GM19455 (cell line): ENCODE measurements around the gene GXYLT2.

Experiments used
- ATAC-seq: cut with Tn5 transposase; IDR thresholded peaks from one replicate; pipeline ENCODE4 v1.9.1; 2021; ENCODE audit not compliant: unreplicated experiment

Gene GXYLT2

DNA sequence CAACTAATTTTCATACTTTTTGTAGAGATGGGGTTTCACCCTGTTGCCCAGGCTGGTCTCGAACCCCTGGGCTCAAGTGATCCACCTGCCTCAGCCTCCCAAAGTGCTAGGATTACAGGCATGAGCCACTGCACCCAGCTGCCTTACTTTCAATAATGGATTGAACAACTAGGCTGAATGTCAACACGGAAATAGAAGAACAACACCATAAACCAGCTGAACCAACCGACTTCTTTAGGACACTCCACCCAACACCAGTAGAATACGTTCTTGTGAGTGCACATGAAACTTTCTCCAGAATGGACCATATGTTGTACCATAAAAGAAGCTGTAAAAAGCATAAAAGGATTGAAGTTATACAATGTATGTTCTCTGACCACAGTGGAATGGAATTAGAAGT lies 42.9 kb downstream of the GXYLT2 start:
- no peak for ATAC-seq

DNA sequence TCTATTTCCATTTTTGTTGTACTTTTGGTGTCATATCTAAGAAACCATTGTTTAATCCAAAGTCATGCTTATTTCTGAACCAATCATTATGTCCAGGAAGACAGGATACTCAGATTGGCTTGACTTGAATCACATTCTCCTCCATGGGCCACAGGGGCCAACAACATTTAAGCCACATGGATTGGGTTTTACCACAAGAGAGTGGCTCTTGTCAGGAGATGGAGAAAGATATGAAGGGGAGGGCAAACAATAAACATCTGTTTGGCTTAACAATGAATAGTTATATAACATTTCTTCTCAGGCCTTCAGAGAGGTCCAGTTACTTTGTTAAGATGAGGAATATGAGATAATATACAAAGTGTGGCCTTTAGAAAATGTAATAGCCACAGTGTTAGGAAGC lies 44.6 kb downstream of the GXYLT2 start:
- no peak for ATAC-seq

DNA sequence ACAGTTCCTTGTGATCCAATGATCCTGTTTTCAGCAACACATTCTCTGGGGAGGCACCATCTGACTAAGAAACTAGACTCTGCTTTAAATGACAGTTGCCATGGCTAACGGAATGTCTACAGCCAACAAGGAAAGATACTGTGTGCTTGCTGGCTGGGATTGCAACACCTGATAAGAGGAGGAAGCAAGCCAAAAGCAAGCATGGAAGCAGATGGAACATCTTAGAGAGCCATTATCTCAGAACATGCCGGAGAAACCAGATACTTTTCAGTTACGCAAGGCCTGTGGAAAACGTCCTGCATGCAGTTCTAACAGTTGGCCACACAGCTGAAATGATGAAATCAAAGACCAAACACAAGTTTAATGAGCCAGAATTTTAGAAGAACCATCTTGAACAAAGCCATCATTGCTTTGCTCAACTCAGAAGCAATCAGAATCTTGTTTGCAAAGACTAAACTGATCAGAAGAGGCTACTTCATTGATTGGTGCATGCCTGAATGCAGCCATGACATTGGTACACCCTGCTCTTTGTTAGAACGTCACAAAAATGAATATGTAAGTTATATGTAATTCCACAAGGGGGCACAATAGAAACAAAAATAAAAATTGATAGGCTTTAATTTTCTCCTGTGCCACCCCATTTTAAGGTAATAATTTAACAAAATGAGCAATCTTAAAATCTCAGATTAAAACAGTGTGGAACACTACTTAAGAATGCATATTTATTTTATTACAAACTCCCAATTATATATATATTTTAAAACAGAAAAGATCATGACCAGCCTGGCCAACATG lies 50.8 kb downstream of the GXYLT2 start:
- peak; percentile 69 for ATAC-seq

DNA sequence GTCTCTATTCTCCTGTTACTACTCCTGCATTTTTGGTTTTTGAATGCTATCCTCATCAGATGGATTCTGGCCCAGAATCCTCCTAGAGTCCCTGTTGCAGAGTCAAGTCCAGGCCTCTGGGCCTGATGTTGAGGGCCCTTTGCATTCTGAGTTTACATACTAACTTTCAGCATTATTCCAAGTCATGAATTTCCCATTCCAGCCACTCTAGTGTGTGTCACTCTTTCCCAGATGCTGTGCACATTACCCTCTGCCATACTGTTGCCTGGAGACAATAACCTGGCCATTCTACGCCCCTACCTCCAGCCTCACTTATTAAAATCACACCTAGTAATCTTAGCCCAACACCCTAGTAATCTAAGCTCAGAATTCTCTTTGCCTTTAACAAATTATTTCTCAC lies 53.4 kb downstream of the GXYLT2 start:
- no peak for ATAC-seq

DNA sequence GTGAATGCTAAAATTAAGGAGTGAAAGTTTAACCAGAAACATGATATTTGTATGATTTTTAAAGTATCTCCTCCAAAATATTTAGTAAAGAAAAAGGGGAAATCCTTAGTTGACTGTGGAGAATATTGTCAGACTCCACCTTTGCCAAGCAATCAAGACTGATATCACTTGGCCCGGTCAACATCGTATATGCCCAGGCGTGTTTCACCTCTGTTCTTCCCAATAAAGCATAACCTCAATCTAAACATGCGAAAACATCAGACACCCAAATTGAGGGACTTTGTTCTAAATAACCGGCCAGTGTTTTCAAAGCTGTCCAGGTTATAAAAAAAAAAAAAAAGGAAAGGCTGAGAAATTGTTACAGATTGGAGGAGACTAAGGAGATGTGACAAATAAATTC lies 54.6 kb downstream of the GXYLT2 start:
- ATAC-seq = no peak

DNA sequence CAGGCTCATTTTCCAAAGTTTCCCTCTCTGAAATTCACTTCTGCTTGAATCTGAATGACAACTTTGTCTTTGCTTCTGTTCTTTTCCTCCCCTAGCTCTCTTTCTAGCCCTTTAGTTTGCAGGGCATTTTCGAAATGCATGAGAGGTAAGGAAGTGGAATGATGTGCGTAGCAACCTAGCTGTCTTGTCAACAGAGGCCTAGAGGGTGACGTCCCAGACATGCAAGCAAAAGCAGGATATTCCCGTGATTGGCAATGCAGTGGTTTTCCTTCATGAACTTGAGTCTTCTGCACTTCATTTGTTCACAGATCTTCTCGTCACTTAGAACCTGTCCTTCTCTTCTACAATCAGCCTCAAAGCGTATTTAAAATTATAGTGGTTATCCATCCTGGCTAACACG lies 56.9 kb downstream of the GXYLT2 start:
- no peak for ATAC-seq

DNA sequence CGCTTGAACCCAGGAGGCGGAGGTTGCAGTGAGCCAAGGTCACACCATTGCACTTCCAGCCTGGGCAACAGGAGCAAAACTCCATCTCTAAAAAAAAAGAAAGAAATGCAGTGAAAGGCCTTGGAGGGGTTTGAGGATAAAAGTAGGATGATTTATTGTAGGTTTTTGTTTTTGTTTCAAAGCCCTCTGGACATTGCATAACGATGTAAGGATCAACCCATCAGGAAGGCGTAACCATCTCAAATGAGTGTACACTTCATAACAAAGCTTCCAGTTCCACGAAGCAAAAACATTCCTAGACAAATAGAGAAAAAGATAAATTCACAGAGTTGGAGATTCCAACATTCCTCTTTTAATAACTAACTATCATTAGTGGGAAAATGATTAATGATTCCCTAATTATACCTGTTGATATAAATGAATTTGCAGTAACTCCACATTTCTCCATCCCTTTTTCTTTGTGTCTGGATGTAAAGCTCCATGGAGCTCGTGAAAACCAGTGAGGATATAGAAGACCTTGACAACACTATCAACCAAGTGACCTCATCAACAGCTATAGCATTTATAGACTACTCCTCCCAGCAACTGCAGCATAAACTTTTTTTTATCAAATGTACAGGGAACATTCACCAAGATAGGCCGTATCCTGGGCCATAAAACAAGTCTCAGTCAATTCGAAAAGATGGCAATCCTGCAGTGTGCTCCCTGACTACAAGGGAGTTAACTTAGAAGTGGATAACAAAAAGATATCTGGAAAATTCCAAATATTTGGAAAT lies 60.1 kb downstream of the GXYLT2 start:
- no peak for ATAC-seq

DNA sequence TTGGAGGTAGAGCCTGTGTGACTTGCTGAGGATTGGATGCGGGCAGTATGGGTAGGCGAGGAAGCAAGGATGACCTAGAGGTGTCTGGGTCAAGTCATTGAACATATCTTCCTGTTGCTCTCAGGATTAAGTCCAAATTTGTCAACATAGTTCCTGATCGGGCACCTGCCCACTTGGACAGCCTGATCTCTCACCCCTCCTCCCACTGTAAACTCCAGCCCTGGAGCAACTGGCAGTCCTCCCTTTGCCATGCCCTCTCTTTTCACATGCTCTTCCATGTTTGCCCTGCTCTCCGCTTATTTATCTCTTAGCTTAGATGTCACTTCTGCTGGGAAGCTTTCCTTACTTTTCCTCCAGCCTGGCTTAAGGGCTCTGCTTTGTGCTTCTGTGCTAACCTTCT lies 61.2 kb downstream of the GXYLT2 start:
- no peak for ATAC-seq

DNA sequence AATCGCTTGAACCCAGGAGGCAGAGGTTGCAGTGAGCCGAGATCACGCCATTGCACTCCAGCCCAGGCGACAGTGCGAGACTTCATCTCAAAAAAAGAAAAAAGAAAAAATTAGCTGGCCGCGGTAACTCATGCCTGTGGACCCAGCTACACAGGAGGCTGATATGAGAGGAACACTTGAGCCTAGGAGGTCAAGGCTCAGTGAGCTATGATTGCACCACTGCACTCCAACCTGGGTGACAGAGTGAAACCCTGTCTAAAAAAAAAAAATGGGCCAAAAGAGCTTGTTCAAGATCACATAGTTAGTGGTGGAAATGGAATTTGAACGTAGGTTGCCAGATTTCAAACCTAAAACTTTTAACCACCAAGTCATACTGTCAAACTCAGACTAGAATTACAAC lies 62.5 kb downstream of the GXYLT2 start:
- ATAC-seq = no peak

DNA sequence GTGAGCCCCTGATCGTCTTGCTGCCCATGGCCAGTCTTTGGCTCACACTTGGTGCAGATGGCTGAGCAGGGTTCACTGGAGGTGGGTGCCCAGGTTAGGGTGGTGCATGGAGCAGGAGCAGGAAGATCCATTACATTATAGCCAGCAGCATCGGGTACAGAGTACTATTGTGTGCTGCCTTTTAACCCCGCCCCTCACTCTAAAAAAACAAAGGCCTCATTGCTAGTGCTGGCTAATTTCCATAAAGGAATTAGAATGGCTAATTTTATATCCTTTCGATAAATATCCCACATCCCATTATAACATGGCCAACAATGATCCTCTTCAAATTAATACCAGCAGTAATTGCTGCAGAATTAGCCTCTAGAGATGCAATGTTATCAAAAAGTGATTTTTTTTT lies 63.0 kb downstream of the GXYLT2 start:
- no peak for ATAC-seq

DNA sequence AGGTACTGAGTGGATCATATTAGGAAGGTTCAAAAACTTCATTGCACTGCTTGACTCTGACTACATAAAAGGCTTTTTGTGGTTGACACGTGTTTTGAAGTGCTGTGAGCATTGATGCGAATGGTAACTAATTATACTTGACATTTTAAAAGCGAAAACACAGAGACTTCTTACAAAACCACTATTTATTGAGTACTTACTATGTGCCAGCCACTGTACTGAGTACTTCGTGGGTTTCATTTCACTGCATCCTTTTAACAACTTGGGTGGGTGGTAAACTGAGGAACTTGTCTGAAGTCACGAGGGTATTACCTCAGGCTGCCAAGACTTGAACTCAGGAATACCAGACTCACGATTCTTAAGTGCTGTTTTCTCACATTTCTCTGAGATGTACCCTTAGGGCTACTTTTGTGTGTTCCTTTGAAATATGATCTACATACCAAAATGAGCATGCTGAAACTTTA lies 63.4 kb downstream of the GXYLT2 start:
- no peak for ATAC-seq

DNA sequence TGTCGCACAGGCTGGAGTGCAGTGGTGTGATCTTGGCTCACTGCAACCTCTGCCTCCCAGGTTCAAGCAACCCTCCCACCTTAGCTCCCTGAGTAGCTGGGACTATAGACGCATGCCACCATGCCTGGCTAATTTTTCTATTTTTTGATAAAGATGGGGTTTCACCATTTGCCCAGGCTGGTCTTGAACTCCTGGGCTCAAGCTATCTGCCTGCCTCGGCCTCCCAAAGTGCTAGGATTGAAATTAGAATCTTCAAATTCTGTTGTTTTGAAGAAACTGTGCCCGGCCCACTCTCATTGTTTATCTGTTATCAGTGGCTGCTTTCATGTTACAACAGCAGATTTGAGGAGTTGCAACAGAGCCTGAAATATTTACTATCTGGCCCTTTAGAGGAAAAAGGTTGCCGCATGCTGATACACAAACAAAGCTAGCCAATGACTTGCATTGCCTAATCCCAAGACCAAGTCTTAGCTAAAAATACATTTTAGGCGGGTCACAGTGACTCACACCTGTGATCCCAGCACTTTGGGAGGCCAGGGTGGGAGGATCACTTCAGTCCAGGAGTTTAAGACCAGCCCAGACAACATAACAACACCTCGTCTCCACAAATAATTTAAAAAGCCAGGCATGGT lies 65.6 kb downstream of the GXYLT2 start:
- no peak for ATAC-seq

DNA sequence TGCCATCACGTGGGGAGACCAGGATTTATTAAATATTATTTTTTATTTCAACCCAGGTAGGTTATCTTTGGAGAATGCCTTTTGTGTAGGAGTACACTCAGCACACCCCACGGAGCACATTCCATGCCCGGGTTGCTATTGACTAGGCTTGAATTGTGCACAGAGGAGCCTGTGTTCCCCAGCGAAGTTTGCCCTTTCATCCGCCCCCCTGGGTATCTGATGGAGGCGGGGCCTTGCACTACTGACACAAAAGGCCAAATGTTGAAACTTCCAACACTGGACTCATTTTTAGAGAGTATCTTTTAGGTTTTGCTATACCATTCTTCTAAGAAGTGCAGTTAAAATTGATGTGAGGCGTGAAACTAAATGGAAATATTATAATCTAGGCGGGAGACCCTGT lies 69.5 kb downstream of the GXYLT2 start:
- no peak for ATAC-seq

DNA sequence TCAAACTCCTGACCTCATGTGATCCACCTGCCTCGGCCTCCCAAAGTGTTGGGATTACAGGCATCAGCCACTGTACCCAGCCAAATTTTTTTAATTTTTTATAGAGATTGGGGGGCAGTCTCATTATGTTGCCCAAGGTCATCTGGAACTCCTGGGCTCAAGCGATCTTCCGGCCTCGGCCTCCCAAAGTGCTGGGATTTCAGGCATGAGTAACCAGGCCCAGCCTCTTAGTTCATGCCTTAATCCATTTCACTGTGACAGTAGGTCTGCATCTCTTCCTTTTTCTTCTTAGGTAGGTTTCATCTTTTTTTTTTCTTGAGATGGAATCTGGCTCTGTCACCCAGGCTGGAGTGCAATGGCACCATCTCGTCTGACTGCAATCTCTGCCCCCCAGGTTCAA lies 71.5 kb downstream of the GXYLT2 start:
- no peak for ATAC-seq

DNA sequence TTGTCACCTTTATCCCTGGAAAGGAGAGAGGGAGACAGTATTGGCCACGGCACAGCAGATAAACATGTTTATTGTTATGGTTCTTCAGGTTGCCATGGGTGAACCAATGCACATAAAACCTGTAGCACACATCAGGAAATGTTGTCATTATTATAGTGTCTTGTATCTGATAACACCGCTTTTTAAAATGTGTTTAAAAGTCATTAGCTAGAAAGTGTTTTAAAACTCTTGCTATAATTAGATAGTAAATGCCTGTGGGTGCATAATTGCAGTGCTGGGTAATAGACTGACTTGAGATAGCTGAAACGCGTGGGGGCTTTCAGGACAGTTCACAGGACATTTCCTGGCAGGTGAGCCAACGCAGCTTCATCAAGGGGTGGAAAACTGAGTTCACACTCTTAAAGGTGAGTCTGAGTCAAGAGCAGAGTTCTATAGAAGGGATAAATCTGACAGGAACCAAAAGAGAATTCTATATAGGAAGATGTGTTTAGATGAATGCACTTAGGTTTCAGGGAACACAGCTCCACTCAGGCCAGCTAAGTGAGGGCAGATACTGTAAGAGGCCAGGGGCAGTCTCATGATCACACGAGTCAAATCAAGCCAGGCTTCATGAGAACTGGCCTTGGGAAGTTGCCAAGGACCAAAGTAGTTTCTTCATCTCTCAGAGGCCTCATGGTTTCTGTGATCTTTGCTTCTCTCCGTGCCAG lies 73.1 kb downstream of the GXYLT2 start:
- ATAC-seq = no peak

DNA sequence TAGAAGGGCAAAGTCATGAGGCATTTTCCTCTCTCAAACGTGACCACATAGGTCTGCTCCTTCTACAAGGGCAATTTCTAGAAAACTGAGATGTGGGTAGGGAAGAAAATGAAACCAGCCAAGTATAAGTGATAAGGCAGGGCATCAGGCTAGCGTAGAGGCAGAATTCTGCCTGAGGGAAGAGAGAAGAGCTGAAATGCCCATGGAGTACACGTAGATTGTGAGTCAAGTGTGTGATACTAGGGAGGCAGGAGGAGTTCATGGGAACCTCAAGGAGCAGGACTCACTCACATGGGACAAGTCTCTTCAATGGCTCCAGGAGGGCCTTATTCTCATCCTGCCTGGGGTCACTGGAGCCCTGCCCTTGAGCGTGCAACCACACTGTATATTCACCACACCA lies 73.9 kb downstream of the GXYLT2 start:
- no peak for ATAC-seq

DNA sequence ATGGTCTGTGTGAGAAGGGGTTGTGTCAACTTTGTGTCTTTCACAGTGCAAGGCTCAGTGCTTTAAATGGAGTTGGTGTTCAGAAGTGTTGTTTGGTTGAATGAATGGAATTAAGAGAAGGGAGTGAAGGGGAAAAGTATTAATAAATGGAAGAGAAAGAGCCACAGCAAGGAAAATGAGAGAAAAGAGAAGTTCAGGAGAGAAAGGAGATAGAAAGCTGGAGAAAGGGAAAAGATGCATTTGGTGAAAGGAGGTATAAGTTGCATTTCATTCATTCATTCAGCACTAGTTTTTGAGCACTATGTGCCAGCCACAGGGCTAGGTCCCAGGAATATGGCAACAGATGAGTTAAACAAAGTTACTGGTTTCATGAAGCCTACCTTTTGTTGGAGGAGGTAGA lies 74.5 kb downstream of the GXYLT2 start:
- no peak for ATAC-seq

DNA sequence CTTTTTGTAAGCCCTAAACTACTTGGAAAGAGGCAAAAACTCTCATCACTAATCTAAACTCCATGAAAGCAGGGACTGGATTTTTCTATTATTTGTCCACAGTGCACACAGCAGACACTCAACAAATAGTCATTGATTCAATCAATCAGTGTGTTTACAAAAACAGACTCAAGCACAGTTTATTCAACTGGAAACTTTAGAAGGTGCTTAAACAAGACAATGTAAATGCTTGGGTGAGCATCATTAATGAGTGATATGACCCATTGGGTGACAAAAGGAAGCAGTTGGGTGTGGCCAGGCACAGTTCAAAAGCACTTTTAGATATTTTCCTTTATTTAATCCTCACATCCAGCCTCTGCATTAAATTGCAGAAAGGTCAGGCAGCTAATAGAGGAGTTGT lies 76.8 kb downstream of the GXYLT2 start:
- ATAC-seq = no peak

DNA sequence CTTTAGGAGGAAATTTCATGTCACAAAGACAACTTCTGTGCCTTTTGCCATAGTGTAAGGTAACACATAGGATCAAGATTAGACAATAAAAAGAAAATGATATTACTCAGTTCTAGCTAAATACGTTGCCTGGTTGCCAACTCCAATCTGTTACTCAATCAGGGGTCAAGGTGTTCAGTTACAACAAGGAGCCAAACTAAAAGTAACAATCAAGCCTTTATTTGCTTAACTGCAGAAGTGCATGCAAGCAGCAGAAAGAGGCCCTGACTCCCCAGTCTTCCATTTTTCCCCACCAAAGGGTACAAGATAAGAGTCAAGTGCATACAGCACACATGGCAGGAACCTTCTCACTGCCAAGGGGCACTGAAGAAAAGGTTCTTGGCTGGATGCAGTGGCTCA lies 80.4 kb downstream of the GXYLT2 start:
- ATAC-seq = no peak

DNA sequence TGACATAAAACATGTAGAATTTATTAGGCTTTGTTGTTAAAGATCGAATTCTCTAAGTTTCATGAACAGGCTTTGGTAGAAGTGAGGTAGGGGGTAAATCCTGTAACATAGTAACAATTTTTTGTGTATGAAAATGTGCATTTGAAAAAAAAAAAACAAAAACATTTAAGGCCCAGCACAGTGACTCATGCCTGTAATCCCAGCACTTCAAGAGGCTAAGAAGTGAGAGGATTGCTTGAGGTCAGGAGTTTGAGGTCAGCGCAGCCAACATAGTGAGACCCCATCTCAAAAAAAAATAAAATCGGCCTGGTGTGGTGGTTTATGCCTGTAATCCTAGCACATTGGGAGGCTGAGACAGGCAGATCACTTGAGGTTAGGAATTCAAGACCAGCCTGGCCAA lies 81.9 kb downstream of the GXYLT2 start:
- ATAC-seq = no peak

DNA sequence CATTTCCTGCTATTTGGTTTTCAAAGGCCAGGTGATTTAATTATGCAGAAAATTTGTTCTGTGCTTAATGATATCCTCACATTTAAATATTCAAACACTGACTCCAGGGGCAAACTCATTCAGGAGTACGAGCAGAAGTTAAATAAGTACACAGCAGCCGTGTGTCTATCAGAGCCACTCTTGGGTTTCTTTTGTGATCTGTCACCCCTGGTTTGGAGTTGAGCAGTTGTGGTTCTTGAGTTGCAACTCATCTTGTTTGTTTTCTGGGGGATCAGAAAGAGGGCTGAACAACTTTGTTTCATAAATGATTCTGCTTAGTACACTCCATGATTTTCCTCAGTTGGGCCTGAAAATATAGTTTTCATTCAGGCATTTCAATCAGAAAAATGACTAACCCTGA lies 83.1 kb downstream of the GXYLT2 start:
- no peak for ATAC-seq

DNA sequence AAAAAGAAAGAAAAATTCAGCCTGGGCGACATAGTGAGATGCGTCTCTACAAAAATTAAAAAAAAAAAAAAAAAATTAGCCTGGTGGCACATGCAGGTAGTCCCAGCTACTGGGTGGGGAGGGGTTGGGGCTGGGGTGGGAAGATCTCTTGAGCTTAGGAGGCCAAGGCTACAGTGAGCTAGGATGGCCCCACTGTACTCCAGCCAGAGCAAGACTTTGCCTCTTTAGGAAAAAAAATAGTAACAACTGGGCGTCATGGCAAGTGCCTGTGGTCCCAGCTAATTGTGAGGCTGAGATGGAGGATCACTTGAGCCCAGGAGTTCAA lies 84.8 kb downstream of the GXYLT2 start:
- no peak for ATAC-seq
